ENCODE results near the gene PDCD4. TPM values are rescaled to one million over a fixed set of nuclear protein-coding genes. Genes with fewer than 3 reads are reported as not detected.

The PDCD4 gene
- total and polyA plus RNA-seq, 2 of the 8 experiments (the other 6 are each of a cell fraction or from before 2014, with no cell fraction given) = 3.3 to 26.8 TPM

DNA sequence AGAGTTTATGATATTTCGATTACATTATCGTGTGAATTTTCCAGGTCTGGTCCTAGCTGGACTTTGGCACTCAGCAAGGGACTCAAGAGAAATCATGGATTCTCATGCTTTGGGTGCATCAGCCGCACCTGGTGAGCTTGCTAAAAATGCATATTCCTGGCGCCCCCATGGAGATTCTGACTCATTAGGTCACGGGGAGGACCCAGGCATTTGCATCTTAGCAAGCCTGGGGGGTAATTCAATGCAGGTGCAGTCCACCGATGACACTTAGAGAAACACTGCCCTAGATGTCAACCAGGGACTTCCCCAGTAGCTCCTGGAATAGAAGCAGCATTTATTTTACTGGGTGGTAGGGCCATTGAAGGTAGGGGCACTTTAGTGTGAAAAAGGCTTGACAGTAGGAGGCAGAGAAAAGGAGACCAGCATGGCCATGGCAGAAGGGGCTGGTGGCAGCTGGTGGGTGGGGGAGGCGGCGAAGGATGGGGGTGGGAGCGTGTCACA lies 29.9 kb upstream of the PDCD4 start (continued):
- TF ChIP-seq BRCA1 (IDR thresholded peaks at IDR 0.05; ENCODE audit: low read depth, low read length) (no peak), SRF (IDR thresholded peaks at IDR 0.05; ENCODE audit: low read depth, low read length) (no peak), HDAC2 (IDR thresholded peaks at IDR 0.05; ENCODE audit: borderline replicate concordance in 1 of 2, low read depth in 2 of 2, low read length in 2 of 2) (no peak), KDM5A (IDR thresholded peaks at IDR 0.05; ENCODE audit: low read length) (no peak), RXRA (IDR thresholded peaks at IDR 0.05; ENCODE audit: insufficient read depth, low read depth, low read length) (no peak), HDAC6 (IDR thresholded peaks at IDR 0.05; ENCODE audit: low read depth, low read length) (no peak)
